HG03575 (cell line): ENCODE results near the gene SENP6.
"Not testable (repeated sequence)": the region's sequence is repeated elsewhere in the genome, so short reads cannot be mapped to it uniquely, and the experiment has no call there.

ENCODE experiments used
- ATAC-seq: cut with Tn5 transposase; IDR thresholded peaks from one replicate; pipeline ENCODE4 v1.9.1; 2021; ENCODE audit not compliant: unreplicated experiment, insufficient number of reproducible peaks, low FRiP score; ENCODE audit errors: extremely low read depth

Gene SENP6

DNA sequence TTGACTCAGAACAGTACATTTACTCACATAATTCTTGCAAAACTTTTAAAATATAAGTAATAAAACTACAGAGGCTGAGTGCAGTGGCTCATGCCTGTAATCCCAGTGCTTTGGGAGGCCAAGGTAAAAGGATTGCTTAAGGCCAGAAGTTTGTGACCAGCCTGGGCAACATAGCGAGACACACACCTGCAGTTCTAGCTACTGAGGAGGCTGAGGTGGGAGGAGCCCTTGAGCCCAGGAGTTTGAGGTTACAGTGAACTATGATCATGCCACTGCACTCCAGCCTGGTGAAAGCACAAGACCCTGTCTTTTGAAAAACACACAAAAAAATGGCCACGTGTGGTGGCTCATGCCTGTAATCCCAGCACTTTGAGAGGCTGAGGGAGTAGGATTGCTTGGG lies 125.5 kb downstream of the SENP6 start:
- no peak for ATAC-seq

DNA sequence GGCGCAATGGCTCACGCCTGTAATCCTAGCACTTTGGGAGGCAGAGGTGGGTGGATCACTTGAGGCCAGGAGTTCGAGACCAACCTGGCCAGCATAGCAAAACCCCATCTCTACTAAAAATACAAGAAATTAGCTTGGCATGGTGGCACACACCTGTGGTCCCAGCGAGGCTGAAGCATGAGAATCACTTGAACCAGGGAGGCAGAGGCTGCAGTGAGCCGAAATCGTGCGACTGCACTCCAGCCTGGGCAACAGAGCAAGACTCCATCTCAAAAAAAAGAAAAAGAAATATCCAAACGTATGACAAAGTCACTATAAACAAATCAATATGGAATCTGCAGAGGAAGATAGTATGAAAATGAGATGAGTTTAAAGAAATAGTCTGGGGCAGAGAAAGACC lies 129.3 kb downstream of the SENP6 start:
- not testable (repeated sequence) for ATAC-seq

DNA sequence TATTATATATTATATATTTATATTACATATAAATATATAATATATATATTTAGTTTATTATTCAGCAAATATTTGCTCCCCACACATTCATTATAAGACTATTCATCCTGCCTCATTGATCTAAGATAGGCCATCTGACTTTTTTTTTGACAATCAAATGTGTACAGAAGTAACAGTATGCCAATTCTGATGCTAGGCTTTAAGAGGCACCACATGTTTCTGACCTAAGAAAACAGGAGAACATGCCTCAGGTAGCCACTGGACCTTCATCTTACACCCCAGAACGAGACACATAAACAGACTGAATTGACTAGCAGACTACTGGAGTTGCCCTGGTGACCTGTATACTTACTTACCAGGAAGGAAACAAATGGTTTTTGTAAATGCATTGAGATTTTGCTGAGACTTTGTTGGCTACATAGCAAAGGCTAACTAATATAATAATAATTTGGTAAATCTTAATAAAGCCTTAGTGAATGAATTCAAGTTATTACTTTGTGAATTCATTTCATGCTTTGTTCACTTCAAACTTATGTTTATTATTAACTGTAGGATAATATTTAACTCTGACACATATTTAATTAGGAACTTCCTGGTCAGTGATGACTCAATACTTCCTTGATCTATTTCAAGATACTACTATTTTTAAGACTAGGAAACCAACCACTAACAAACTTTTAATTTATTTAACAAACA lies 134.0 kb downstream of the SENP6 start:
- peak; percentile 61 for ATAC-seq

DNA sequence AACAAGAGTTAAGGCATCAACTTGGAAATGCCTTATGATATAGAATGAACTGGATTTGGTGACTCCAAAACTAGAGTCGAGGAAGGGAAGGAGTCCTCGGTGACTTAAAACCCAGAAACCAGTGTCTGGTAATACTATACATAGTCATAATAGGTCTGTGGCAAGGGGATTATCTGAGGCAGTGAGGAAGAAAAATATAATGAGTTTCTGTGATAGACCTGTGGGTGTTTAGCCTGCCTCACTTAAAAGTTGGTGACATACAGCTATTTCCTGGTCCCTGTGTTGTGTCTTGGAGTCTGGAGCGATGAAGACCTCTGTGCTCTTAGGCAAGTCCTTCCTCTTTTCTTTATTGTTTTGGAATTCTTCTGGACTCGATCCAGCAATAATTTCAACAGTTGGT lies 142.3 kb downstream of the SENP6 start:
- no peak for ATAC-seq

DNA sequence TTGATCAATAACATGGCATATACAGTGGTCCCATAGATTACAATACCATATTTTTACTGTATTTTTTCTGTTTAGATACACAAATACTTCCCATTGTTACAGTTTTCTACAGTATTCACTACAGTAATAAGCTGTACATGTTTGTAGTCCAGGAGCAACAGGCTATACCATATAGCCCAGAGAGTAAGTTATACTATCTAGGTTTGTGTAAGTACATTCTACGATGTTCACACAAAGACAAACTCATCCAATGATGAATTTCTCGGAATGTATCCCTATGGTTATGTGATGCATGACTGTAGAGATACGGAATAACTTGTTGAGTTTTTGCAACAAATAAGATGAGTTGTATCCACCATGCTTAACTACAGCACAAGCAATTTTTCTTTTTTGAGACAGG lies 143.7 kb downstream of the SENP6 start:
- no peak for ATAC-seq

DNA sequence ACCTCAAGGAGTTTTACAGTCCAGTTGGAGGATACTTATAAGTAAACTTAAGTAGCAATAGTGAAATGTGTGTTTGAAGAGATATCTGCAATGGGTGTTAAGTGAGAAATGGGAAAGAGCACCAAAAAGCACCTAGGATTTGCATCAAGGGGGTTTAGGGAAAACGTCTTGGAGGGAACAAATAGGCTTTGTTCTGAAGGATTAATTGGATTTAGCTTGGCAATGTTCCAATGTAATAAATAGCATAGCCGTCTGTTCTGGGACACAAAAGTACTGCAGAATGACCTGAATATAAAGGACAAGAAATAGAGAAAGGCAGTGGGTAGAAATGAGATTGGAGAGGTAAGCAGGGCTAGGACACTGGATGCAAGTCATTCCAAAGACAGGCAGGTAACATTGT lies 144.5 kb downstream of the SENP6 start:
- no peak for ATAC-seq

DNA sequence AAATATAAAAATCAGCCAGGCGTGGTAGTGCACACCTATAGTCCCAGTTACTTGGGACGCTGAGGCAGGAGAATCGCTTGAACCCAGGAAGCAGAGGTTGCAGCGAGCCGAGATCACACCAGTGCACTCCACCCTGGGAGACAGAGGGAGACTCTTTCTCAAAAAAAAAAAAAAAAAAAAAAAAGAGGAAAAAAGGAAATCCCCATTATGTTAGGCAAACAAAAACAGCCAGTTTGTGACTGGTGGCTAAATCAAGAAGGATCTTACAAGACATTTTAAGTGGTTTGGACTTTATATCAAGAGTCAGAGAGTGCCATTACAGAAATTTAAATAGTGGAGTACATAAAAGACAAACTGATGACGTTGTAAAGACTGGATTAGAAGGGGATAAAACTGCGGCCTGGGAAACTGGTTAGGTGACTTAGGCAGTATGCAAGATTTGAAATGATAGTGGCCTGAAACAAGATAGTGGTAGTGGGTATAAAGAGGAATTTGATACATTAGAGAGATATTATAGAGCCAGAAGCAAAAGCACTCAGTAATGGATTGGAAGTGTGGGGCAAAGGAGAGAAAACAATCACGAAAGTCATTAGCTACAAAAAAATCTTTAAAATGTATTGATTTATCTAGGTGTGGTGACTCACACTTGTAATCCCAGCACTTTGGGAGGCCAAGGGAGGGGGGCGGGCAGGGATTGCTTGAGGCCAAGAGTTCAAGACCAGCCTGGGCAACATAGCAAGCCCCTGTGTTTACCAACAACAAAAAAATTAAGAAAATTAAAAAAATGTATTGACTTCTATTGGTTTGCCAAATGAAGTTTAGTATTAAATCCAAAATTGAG lies 145.7 kb downstream of the SENP6 start:
- ATAC-seq, result no peak

DNA sequence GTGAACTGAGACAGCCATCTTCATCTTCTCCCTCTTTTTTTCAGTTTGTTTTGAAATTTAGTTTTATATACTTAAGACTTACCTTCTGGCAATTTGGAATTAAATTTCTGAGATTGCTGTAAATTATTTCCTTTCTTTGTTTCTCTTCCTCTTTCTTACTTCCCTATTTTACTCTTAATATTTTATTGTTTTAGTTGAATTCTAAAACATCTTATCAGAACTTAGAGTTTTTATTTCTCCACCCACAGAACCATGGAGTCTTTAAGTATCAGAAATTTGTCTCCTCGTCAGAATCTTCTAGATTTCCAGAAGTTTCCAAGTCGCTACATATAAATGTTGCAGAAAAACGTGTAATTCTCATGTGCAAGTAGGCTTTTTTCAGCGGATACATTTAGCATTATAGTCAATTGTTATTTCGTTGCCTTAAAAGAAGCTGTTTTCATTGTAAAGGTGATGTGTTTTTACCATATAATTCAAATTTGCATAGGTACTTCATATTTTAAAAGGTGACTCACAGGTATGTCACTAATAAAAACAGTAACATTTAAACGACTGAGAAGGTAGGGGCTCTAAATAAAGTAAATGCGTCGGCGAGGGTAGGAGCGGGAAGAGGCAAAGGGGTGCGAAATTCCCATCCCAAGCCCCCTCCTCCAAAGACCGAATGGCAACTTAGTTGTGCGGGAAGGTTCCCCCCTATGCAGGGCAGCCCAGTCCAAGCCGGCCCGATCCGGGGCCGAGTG lies 146.5 kb downstream of the SENP6 start:
- ATAC-seq, result no peak

DNA sequence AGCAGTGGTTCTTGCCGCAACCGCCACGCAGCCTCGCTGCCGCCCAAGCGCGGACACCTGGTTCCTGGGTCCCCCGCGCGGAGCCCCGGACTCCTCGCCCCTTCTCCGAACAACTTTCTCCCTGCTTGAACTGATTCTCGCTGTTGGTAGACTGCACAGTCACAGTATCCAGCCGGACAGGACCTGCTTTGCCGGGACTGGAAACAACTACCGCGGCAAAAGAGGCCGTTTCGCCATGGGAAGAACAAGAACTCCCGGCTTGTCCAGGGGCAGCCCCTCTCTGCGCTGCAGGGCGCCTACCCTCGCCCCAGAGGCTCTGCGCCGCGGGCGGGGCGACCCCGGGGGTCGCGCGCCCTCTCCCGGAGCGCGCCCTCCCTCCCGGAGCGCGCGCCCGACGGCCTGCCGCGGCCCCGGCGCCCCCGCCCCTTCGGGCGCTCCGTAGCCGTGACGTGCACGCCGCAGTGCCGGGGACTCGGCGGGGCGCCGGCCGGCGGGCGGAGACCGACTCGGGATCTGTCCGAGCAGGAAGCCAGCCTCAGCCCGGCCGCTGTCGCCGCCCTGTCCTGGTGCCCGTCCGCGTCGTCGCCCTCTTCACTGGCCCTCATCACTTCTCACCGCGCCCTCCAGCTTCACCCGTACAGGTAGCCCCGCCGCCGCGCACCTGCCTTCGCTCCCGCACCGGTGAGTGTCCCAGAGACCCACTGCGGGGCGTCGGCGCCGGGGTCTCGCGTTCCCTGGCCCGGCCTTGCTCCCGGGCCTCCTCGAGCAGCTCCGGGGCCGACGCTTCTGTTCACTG lies 147.3 kb downstream of the SENP6 start, which contains the start of gene MYO6:
Gene MYO6, plus strand, starts transcription at position 497 of the 796 bp plus-strand sequence. CDS start 68,309 bp downstream, outside the sequence.
- ATAC-seq, result no peak

DNA sequence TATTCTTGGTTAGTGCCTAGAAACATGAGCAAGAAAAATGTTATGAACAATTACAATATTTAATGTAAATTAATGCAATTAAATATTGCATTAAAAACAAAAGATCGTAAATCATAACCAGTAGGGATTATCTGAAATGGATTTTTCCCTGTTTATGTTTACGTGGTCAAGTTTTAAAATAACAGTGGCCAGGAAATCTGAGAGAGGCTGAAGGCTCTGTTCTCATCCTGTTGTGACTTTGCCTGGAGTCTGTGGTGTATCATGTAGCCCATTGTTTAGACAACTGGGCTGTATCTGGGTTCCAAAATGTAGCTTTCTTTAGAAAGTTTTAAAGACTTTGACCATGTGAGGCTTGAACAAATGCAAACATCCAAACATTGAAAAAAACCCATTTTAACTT lies 149.8 kb downstream of the SENP6 start:
- no peak for ATAC-seq

DNA sequence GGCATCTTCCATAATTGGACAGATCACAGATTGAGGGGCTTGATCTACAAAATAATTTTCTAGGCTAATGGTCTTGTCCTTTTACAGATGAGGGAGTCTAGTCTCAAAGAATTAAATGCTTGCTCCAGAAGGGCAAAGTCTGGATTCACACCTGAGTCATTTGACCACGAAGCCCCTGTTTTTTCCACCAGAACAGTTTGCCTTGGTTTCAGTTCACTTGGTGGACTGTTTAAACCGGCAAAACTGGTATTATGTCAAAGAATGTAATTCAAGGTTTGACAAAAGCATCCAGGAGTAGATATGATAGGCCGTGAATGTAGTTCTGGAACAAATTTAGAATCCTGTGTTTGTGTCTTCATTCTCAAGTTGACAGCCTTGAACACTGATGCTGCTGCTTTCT lies 150.7 kb downstream of the SENP6 start:
- ATAC-seq, result no peak

DNA sequence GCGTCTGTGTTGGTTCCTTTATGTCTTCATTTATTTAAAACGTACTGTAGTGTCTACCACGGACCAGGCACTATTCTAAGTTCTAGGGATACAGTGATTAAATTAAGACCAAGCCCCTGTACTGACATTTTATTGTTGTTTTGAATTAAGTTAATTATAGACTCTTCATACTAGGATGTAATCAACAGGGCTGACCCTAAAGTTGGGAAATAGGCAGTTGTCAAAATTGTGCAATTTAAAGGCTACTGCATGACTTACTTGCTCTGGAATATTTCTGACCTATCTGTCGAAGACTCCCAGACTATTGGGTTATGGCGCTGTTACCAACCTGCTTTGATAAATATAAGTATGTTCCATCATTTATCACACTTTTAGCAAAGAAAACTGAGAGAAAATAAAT lies 154.0 kb downstream of the SENP6 start:
- ATAC-seq, result no peak

DNA sequence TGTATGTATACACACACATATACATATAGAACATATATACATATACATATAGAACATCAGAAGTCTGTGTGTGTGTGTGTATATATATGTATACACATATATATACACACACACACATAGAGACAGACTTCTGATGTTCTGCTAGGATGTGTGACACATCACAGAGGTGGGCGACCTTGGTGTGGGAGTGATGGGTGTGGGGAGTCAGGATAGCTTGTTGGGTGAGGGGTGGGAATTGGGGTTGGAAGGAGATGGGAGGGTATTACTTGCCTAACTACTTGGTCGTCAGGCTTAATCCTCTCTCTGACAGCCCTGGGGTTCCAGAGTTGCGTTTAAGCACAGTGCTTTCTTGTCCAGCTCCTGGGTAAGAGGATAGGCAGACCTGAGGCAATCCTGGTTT lies 155.6 kb downstream of the SENP6 start:
- no peak for ATAC-seq

DNA sequence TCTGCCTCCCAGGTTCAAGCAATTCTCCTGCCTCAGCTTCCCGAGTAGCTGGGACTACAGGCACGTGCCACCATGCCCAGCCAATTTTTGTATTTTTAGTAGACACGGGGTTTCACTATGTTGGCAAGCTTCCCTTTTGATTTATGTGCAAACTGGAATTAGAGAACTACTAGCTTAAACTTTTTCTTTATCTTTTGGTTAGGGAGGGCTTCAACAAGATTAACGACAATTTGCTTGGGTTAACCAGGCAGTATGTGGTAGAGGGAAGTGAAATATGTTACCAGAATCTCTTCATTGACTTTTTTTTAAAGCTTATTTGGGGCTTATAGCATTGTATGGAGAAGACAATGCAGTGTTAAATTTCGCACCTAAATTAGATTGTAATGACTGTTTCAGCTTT lies 156.4 kb downstream of the SENP6 start:
- no peak for ATAC-seq

DNA sequence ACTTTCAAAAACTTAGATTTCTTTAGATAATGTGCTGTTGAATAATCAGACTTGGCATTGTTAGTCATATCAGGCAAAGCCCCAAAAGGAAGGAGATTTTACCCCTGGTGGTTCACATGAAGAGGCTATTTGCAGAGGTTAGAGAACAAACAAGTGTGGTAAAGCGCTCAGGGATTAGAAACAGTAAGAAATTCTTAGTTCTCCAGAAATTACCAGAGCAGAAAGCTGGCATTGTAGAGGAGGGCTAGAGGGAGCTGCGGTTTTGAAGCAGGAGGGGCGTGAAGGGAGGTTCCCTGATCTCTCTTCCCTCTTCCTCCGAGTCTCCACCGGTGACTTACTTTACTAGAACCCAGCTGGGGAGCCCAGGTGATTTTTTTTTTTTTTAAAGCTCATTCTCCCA lies 157.5 kb downstream of the SENP6 start:
- ATAC-seq, result no peak

DNA sequence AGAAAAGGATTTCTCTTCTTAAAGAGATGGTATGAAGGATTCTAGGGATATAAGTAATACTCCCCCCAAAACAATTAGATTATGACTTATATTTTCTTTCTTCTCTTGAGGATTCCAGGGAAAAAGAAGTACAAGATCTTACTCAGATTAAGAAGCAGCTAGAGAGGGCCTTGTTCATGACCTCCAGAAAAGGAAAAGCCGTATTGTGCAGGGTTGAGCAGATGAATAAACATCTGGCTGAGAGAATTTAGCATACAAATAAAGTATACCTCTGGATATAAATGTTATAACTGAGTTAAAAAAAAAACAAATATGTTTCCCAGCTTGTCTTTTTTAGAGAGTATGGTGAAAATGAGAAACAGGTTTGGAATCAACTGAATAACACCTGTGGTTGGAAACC lies 158.6 kb downstream of the SENP6 start:
- ATAC-seq, result no peak

DNA sequence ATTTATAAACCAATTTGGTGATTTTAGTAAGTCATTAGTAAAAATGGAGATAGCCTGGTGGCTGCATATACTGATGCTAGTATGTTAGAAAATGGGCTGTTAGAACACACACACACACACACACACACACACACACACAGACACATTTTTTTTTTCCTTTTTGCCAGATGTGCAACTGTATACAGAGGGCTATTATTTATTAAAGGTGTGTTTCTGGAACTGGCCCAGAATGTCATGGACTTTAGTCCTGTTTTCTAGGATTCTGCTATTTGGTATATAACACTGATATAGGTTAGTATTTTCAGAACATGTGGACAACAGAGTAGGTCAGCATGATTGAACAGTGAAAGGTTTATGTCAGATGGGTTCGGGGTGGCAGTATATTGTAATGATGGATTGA lies 159.8 kb downstream of the SENP6 start:
- ATAC-seq, result no peak

DNA sequence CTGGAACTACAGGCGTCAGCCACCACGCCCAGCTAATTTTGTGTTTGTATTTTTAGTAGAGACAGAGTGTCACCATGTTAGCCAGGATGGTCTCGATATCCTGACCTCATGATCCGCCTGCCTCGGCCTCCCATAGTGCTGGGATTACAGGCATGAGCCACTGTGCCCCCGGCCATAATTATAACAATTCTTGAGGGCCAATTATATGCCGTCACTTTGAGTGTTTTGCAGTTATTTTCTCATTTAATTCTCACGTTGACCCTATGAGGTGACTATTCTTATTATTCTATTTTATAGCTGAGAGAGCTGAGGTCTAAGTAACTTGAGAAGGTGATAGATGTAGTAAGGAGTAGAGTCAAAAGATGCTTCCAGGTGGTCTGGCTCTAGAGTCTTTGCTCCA lies 160.4 kb downstream of the SENP6 start:
- no peak for ATAC-seq

DNA sequence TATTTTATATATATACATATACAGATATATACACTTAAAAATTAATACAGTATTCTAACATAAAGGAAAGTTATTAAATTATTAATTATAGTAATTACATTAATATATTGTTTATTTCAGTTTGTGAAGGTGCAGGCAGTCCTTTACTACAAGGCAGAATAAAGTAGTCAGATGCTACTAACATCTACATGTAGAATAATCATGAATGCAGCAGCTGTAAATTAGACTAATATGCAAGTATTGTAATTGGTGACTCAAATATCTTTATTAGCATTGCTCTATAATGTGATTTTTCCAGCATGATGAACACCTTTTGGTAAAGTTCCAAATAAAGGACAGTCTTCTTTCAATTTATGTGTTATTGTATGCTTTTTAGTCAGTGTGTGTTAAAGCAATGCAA lies 164.7 kb downstream of the SENP6 start:
- ATAC-seq, result no peak
